Esophagus (tissue), 2 donors: ENCODE results near the gene DNASE1. TPM values are rescaled to one million over a fixed set of nuclear protein-coding genes. Genes with fewer than 3 reads are reported as not detected.
A peak's percentile ranks its signal among the peaks of the same experiment; 100 is the strongest.

ENCODE experiments used
- H3K27ac ChIP-seq, 2 donors: one replicate each; pipeline ENCODE4 v1.5.1; 2013; ENCODE audit warnings: low read depth in 2 of 2, mild to moderate bottlenecking in 2 of 2, inconsistent platforms in 1 of 2, low read length in 1 of 2, moderate library complexity in 1 of 2
- H3K27me3 ChIP-seq, 2 donors: one replicate each; pipeline ENCODE4 v1.6.1; 2013; ENCODE audit warnings: low read length in 2 of 2, control low read depth in 1 of 2, mild to moderate bottlenecking in 1 of 2; ENCODE audit not compliant: insufficient read depth in 2 of 2, control insufficient read depth in 1 of 2
- H3K36me3 ChIP-seq, 2 donors: one replicate each; pipeline ENCODE4 v1.6.1; 2013; ENCODE audit warnings: low read length in 1 of 2; ENCODE audit not compliant: control insufficient read depth in 2 of 2, insufficient read depth in 2 of 2
- H3K4me1 ChIP-seq, 2 donors: one replicate each; pipeline ENCODE4 v1.6.1; 2013; ENCODE audit warnings: low read length in 1 of 2; ENCODE audit not compliant: control insufficient read depth in 2 of 2, insufficient read depth in 2 of 2
- H3K4me3 ChIP-seq, 2 donors: one replicate each; pipeline ENCODE4 v1.5.1; 2013; ENCODE audit warnings: low read length in 2 of 2, mild to moderate bottlenecking in 2 of 2, low read depth in 1 of 2, moderate library complexity in 1 of 2
- H3K9me3 ChIP-seq, 2 donors: one replicate each; pipeline ENCODE4 v1.6.1; 2013; ENCODE audit warnings: mild to moderate bottlenecking in 2 of 2, low read depth in 1 of 2, low read length in 1 of 2, moderate library complexity in 1 of 2; ENCODE audit not compliant: control insufficient read depth in 2 of 2, insufficient read depth in 1 of 2
- WGBS, 2 donors: extraction: QIAGEN DNeasy Blood & Tissue Kit; methylation state at CpG; one replicate each; pipeline ENCODE4 v1.1.7; 2013; 5-methylcytosine and 5-hydroxymethylcytosine counted together
- polyA plus RNA-seq, 2 donors: library from polyadenylated mRNA; stranded (reverse); fragments of 200-250 nt; gene quantifications; one replicate each; pipeline ENCODE4 v1.2.3, GENCODE V29; 2013
- donor health status: healthy with polysubstance abuse.
- donor health status: Bipolar disorder and iron deficiency.

DNASE1 gene
- polyA plus RNA-seq, 2 donors: 3.5 to 23.8 TPM

DNA sequence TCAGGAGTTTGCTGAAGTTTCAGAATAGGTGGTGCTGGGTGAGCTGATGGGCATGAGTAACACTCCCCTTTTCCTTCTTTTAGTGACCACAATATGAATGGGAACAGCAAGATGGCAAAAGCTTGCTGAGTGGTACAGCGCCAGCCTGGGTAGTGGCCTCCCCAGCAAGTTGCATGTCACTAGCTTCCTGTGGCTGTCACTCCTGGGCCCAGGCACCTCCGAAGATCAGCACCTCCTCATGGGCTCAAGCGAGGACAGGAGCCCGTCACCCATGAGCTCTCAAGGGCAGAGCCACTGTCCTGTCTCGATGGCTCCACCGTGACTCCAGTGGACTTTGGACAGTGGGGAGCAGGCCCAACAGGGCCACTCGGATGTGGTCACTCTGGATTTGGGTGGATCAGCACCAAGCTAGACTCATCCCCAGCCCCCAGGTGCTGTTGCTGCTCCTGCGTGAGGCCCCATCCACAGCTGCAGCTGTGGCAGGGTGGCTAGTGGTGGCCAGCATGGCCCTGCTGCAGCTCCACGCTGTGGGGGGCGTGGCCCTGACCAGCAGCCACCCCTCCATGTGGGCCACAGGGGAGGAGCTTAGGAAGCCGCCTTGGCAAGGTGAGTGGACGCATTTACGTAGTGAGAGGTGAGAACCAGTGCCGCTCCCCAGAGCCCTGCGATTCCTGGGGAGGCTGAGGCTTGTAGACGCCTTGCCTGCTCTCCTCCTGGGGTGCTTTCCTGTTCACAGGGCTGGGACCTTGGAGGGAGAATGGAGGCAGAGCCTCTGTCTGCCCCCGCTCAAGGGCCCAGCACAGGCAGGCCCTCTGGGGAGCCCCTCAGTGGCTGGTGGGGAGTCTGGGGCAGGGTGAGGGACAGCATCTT lies 13.6 kb upstream of the DNASE1 start:
- Histone ChIP-seq H3K36me3 (peaks cover 0 to 10% of the 10 kb centered on the region in 2 donors), H3K27me3 (no peaks in the 10 kb centered on the region), H3K4me3 (no peak overlapping the region), H3K27ac (no peak overlapping the region), H3K4me1 (peaks cover 4 to 16% of the 10 kb centered on the region in 2 donors), H3K9me3 (no peaks in the 10 kb centered on the region)
- WGBS, 2 donors: 91 to 96% methylated on average over 17 of the region's 17 CpGs

DNA sequence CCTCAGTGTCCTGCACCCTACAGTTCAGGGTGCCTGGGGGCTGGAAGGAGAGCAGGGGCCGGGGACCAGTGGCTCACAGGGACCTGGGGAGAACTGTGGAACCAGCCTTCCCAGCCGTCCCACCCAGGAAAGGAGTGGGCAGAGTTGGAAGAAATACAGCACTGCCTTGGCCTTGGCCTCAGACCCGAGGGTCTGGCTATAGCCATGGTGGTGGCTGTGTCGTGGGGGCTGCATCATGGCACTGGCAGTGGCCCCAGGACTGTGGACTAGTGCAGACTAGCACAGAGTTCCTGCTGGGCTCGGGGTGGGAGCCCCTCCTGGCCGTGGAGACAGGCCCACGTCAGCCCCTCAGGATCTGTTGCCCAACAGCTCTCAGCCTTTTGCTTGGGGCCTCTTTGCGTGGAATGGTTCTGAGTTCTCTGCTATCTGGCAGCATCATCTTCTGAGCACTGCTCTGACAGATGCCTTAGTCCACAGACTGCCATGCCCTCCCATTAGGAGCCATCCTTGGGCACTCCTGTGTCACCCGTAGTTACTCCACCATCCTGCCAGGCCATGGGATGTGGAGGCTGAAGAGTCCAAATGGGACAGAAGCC lies 12.6 kb upstream of the DNASE1 start:
- H3K4me3 ChIP-seq: no peak overlapping the region
- WGBS, 2 donors: 90 to 93% methylated on average over 9 of the region's 9 CpGs
- peaks cover 7 to 16% of the 10 kb centered on the region in 2 donors for H3K4me1 ChIP-seq
- H3K9me3 ChIP-seq: no peaks in the 10 kb centered on the region
- H3K36me3 ChIP-seq: peaks cover 0 to 10% of the 10 kb centered on the region in 2 donors
- no peaks in the 10 kb centered on the region for H3K27me3 ChIP-seq
- H3K27ac ChIP-seq: peak overlapping the region in 1 of 2 donors; percentile 43

DNA sequence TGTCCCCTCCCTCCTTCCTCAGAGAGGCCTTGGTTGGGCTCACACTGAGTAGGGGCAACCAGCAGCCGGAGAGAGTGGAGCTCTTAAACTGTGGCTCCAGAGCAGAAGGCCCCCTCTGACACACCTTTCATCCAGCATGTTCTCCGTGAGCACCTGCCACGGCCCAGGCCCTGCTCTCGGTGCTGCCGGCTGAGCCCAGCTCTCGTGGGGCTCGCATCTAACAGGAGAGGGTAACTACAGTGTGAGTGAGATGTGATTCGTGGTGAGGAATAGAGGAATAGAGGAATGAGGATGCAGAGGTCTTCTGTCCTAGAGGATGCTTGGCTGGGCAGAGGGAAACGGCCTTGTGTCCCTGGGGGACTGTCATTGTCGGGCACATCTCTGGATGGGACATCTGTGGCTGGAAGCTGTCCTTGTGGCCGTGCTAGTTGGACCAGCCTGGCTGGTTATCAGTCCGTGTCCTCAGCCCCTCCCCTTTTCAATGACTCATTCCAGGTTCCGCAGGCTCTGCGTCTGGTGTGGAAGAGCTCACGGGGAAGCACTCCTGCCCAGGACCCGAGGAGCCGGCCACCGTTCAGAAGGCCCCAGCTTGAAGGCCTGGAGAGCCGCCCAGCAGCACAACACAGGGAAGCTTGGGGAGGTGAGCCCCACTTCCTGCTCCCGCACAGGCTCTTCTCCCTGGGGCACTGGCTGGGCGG lies 11.9 kb upstream of the DNASE1 start:
- Histone ChIP-seq H3K27ac (peak overlapping the region in 1 of 2 donors; percentile 70), H3K27me3 (no peaks in the 10 kb centered on the region), H3K4me1 (peaks cover 7 to 16% of the 10 kb centered on the region in 2 donors), H3K4me3 (peak overlapping the region in 1 of 2 donors; percentile 40), H3K9me3 (no peaks in the 10 kb centered on the region), H3K36me3 (peaks cover 0 to 10% of the 10 kb centered on the region in 2 donors)
- WGBS, 2 donors: 42 to 53% methylated on average over 21 of the region's 21 CpGs

DNA sequence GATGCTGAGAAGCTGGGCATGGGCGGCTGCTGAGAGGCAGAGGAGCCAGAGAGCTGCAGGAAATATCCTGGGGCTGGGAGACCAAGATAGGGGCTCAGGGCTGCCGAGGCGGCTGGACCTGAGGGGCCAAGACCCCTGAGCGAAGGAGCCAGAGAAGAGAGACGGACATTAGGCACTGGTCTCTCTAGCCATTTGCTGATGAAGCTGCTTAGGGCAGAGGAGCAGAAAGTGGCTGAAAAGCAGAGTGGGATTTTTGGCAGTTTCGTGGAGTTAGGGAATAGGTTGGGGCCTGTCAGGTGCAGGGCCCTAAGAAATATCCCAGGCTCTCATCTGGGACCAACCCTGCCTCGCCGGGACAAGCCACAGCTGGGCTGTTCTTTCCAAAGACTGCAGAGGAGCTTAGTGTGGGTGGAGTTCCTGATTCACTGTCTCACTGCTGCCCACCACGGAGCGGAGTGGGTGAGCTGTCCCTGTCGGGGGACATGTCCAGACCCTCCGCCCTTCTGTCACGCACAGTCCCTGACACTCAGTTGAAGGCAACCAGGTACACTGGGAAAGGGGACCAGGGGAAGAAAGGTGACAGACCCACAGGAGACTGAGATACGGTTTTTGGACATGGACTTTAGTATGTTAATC lies 11.3 kb upstream of the DNASE1 start:
- Histone ChIP-seq H3K27ac (peak overlapping the region in 1 of 2 donors; percentile 70), H3K4me3 (peak overlapping the region; percentile 24 to 40), H3K4me1 (peaks cover 7 to 16% of the 10 kb centered on the region in 2 donors), H3K27me3 (no peaks in the 10 kb centered on the region), H3K9me3 (no peaks in the 10 kb centered on the region), H3K36me3 (peaks cover 0 to 10% of the 10 kb centered on the region in 2 donors)
- WGBS, 2 donors: 66 to 73% methylated on average over 14 of the region's 14 CpGs

DNA sequence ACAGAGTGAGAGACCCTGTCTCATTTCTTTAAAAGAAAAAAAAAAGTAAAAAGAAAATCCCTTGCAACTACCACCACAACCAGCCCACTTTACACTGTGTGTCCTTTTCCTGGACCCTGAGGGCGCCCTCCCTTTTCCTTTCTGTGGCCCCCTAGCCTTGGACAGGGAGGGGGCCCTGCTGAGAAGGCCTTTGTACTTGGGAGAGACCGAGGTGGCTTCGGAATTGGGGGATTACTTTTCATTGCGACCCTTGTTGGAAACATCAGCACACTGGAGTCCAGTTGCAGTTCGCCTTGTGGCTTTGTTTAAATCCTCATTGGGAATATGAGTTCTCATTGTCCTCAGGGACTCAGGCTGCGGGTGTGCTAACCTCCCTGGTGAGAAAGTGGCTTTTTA lies 9.4 kb upstream of the DNASE1 start:
- no peak overlapping the region for H3K27ac ChIP-seq
- WGBS, 2 donors: 81 to 87% methylated on average over 6 of the region's 6 CpGs
- H3K36me3 ChIP-seq: peaks cover 0 to 10% of the 10 kb centered on the region in 2 donors
- no peaks in the 10 kb centered on the region for H3K27me3 ChIP-seq
- H3K9me3 ChIP-seq: no peaks in the 10 kb centered on the region
- no peak overlapping the region for H3K4me3 ChIP-seq
- H3K4me1 ChIP-seq: peaks cover 7 to 16% of the 10 kb centered on the region in 2 donors

DNA sequence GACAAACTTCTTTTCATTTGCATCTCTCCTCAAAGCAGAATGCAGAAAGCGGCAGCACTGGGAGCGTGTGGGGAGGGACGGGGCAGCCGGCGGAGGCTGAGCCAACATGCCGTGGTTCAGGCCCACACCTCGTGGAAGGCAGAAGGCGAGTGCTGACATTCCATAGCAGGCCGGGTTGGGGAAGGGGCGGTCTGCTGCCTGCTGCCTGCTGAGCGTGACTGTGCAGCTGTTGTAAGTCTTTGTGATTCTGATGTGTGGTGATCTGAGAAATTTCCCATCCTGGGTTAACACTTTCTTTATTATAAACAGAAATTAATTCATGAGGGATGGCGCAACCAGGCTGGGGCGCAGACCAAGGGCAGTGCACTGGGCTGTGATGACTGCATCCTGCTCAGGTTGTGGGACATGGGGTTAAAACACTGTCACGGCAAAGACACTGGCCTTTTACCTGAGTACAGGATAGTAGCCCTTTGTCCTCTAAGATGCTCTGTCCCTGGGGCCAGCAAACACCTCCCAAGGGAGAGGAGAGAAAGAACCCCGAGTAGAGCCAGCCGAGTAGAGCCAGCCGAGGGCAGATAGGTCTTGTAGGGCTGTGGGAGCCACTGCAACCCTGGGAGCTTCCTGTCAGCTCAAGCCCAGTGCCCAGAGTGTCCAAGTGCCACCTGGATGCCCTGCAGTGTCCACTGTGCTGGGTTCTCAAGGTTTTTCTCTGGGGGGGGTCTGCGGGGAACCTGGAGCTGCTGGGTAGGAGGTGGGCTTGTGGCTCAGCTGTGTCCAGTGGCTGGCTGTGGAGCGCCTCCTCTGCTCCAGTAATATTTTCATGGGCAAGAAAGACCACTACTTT lies 8.8 kb upstream of the DNASE1 start:
- Histone ChIP-seq H3K27ac (peak overlapping the region in 1 of 2 donors; percentile 61), H3K9me3 (no peaks in the 10 kb centered on the region), H3K4me3 (no peak overlapping the region), H3K36me3 (peaks cover 0 to 10% of the 10 kb centered on the region in 2 donors), H3K4me1 (peaks cover 7 to 16% of the 10 kb centered on the region in 2 donors), H3K27me3 (no peaks in the 10 kb centered on the region)
- 77 to 79% methylated on average over 19 of the region's 19 CpGs for WGBS, 2 donors

DNA sequence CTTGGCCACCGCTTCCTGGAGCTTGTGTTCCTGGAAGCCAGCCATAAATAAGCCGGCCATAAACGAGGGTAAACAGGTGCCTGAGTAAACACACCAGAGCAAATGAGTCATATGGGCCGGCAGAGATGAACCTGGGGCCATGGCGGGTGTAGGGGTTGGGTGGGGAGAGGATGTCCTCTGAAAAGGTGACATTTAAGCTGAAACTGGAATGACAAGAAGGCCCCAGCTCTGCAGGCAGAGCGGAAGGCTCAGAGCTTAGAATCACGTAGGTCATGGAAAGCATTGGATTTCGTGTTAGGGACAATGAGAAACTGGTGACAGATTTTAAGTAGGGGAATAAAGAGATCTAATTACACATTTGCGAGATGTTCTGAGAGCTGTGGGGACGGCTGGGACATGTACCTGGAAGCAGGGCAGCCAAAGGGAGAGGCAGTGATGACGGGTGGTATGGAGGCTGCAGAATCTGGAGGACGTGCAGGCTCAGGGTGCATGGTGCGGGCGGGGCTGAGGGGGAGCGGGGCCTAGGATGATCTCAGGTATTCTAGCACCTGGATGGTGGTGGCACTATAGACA lies 8.1 kb upstream of the DNASE1 start:
- Histone ChIP-seq H3K4me1 (peaks cover 7 to 16% of the 10 kb centered on the region in 2 donors), H3K27me3 (no peaks in the 10 kb centered on the region), H3K36me3 (peaks cover 0 to 10% of the 10 kb centered on the region in 2 donors), H3K9me3 (no peaks in the 10 kb centered on the region), H3K27ac (peak overlapping the region; percentile 64 to 82), H3K4me3 (no peak overlapping the region)
- WGBS, 2 donors: 64 to 66% methylated on average over 15 of the region's 15 CpGs

DNA sequence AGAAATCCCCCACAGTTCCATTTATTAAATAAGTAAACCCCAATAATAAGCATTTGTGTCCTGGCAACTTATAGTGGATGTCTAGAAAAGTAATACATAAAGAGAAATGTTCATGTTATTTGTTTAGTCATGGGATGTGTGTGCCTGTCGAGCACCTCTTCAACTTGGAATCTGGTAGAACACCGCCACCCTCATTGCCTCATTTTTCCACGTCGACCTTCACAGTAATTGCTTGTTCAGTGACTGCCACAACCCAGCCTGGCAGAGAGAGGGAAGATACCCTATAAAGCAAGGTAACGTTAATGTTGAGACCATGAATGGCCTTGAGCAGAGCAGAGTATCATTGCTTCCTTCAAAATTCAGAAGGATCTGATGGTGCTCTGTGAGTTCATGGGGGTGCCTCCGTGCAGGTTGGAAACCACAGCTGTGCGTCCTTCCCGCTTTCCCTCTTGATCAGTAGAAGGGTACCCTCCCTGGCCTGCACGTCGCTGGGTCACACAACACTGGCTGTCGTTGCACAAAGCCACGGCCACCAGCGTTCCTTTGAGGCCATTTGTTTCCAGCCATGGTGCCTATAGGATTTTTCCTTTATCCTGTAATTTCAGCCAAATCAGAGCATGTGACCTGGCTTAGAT lies 3.7 kb upstream of the DNASE1 start:
- Histone ChIP-seq H3K27me3 (no peaks in the 10 kb centered on the region), H3K4me3 (no peak overlapping the region), H3K27ac (no peak overlapping the region), H3K36me3 (peaks cover 5 to 26% of the 10 kb centered on the region in 2 donors), H3K4me1 (peaks cover under 1 to 3% of the 10 kb centered on the region in 2 donors), H3K9me3 (no peaks in the 10 kb centered on the region)
- WGBS, 2 donors: 87 to 88% methylated on average over 13 of the region's 13 CpGs
